ENCODE measurements around the gene CREB3L4.
A peak's percentile ranks its signal among the peaks of the same experiment; 100 is the strongest.

CREB3L4 gene, protein sequence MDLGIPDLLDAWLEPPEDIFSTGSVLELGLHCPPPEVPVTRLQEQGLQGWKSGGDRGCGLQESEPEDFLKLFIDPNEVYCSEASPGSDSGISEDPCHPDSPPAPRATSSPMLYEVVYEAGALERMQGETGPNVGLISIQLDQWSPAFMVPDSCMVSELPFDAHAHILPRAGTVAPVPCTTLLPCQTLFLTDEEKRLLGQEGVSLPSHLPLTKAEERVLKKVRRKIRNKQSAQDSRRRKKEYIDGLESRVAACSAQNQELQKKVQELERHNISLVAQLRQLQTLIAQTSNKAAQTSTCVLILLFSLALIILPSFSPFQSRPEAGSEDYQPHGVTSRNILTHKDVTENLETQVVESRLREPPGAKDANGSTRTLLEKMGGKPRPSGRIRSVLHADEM

DNA sequence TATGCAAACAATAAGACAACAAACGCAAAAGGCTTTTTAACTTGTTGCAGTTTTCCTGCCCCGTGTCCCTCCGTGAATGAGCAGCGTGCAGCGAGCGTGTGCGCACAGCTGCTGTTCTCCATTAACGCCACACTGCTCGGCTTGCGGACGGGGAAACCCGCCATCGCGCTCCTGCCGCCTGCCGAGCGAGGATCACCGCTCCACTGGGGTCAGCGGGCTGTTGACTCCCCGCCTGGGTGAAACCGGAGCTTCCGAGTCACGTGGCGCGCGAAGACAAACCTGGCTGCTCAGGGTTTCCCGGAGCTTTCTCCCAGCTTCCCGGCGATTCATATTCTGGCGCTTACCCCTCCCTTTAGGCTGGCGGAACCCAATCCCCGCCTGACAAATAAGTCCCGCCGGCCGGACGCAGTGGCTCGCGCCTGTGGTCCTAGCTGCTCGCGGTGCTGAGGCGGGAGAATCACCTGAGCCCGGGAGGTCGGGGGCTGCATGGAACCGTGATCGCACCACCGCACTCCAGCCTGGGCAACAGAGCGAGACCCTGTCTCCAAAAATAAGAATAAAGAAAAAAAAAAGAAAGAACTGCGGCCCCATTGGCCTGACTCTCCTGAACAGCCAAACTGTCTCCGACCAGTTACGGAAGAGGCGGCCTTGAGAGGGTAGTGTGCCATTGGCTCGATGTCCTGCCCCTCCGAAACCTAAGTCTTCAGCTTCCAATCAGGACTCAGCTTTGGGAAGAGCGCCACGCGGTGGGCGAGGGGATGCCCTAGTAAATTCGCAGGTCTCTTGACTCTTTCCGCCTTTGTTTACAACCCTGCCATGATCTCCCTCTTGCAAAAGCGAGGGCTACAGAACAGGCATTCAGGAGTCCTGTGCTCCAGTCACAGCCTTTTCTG is at the start of gene CREB3L4:
Gene CREB3L4 (plus strand): TSS at position 796 of the 893 bp plus-strand sequence. CDS start 624 bp downstream, outside the sequence.
- peaks cover 7% of the 10 kb centered on the region for H3K36me3 ChIP-seq (ENCODE audit: insufficient read depth, insufficient read length, low read length)
- peaks cover 4% of the 10 kb centered on the region for H3K4me1 ChIP-seq (ENCODE audit: insufficient read depth, insufficient read length)
- peak within 1 kb of the TSS; percentile 98 for H3K9ac ChIP-seq (ENCODE audit: insufficient read length, low read depth)
- no peaks in the 10 kb centered on the region for H3K27me3 ChIP-seq (ENCODE audit: insufficient read depth, insufficient read length)
- no peak for TF ChIP-seq SUZ12 (IDR thresholded peaks at IDR 0.05; ENCODE audit: extremely low read depth, insufficient read depth, insufficient read length)
- TF ChIP-seq YY1 (IDR thresholded peaks at IDR 0.05; ENCODE audit: insufficient read depth, insufficient read length) = peak; percentile 40
- DNase-seq (ENCODE audit: low read depth, low spot score) = peak; percentile 99
- peak within 1 kb of the TSS; percentile 83 for H3K4me3 ChIP-seq (ENCODE audit: insufficient read length, low read depth)
- H3K9me3 ChIP-seq (ENCODE audit: insufficient read depth, low read length) = no peaks in the 10 kb centered on the region

DNA sequence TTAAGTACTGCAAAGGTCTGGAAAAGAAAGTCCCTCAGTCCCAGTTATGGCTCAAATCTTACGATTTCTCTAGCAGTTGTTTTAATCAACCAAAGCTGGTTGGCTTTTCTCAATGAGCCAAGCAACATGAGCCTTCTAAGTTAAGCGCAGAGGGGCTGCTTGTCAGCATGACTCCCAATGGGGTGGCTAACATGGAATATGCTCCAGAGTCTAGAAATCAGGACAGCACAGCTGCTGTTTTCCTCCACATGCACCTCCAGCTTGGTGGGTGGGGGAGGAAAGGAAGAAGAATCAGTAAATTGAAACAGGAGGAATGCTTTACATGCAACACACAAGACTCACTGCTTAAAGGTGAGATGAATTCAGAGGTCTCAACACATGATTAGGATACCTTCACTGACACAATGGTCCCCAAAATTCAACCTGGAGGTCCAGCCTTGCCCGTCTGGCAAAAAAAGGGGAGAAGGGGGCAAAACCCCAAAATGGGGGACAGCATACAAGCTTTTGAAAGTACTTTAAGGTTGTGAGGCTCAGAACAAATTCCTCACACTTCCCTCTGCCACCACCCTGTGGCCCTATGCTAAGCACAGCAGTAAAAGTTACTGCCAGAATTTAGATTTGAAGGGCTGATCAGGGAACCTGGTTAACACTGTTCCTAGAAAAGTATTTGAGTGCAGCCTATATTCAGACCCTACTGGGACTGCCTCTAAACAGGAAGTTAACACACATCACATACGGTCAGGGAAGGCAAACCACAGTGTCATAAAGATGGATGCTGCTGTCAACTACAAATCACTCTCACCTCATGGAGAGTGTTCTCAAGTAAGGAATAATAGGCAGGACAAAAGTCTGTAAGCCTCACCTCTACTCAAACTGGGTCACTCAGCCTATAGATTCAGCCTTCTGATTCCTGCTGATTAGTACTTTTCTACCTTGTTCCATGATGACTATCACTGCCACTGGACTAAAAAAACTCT is 47.5 kb upstream of the CREB3L4 start:
- peak overlapping the region; percentile 12 for H3K4me3 ChIP-seq (ENCODE audit: insufficient read length, low read depth)
- peak overlapping the region; percentile 94 for H3K9ac ChIP-seq (ENCODE audit: insufficient read length, low read depth)
- no peak for DNase-seq (ENCODE audit: low read depth, low spot score)
- peaks cover 24% of the 10 kb centered on the region for H3K36me3 ChIP-seq (ENCODE audit: insufficient read depth, insufficient read length, low read length)
- peaks cover 4% of the 10 kb centered on the region for H3K4me1 ChIP-seq (ENCODE audit: insufficient read depth, insufficient read length)
- TF ChIP-seq SUZ12 (IDR thresholded peaks at IDR 0.05; ENCODE audit: extremely low read depth, insufficient read depth, insufficient read length) (no peak), ZNF274 (IDR thresholded peaks at IDR 0.05; ENCODE audit: low read depth, low read length) (no peak), YY1 (IDR thresholded peaks at IDR 0.05; ENCODE audit: insufficient read depth, insufficient read length) (no peak)
- H3K27me3 ChIP-seq (ENCODE audit: insufficient read depth, insufficient read length) = no peaks in the 10 kb centered on the region
- H3K9me3 ChIP-seq (ENCODE audit: insufficient read depth, low read length) = no peaks in the 10 kb centered on the region

DNA sequence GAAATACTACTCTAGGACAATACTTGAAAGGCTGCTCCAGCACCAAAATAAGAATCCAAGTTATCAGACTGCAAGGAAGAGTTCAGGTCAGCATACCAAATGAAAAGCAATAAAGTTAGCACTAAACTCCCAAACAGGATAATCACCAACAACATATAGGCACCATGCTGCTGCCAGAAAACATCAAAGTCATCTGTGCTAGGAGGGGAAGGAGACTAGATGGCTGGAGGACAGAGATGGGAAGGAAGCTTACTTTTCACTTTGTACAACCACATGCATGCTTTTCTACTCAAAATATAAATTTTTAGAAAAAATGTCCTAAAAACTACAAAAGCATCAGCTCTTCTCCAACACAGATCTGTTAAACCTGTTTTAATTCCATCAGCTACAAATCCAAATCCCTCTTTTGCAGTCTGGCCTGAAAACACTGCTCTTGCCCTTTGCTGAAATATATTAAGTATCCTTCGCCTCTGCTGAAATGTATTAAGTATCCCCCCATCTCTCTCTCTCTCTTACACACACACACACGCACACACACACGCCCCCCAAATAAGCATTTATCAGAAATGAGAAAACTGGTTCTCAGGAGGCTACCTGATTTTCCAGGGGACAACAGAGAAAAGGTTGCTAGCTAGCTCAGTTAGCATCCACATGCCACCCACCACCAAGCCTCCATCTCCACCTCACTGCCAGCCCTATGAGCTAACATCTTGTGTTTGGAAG is 46.5 kb upstream of the CREB3L4 start:
- Histone ChIP-seq H3K4me1 (ENCODE audit: insufficient read depth, insufficient read length) (peaks cover 4% of the 10 kb centered on the region), H3K36me3 (ENCODE audit: insufficient read depth, insufficient read length, low read length) (peaks cover 22% of the 10 kb centered on the region), H3K9me3 (ENCODE audit: insufficient read depth, low read length) (no peaks in the 10 kb centered on the region), H3K4me3 (ENCODE audit: insufficient read length, low read depth) (peak overlapping the region; percentile 81), H3K9ac (ENCODE audit: insufficient read length, low read depth) (peak overlapping the region; percentile 94), H3K27me3 (ENCODE audit: insufficient read depth, insufficient read length) (no peaks in the 10 kb centered on the region)
- no peak for DNase-seq (ENCODE audit: low read depth, low spot score)
- TF ChIP-seq SUZ12 (IDR thresholded peaks at IDR 0.05; ENCODE audit: extremely low read depth, insufficient read depth, insufficient read length) (no peak), ZNF274 (IDR thresholded peaks at IDR 0.05; ENCODE audit: low read depth, low read length) (no peak), YY1 (IDR thresholded peaks at IDR 0.05; ENCODE audit: insufficient read depth, insufficient read length) (no peak)

DNA sequence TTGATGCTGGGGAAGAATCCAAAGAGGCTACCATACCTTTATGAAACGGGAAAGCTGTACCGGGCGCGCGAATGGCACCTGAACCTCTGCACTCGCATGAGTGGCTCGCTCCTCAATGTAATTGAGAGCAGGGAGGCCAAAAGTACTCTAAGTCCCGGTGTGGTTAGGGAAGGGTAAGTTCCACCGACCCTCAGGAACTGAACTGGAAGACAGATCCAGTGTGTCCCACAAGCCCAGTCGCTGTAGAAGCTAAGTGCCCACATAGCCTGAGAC is 46.0 kb upstream of the CREB3L4 start:
- peak overlapping the region; percentile 94 for H3K9ac ChIP-seq (ENCODE audit: insufficient read length, low read depth)
- no peaks in the 10 kb centered on the region for H3K27me3 ChIP-seq (ENCODE audit: insufficient read depth, insufficient read length)
- peaks cover 4% of the 10 kb centered on the region for H3K4me1 ChIP-seq (ENCODE audit: insufficient read depth, insufficient read length)
- peaks cover 22% of the 10 kb centered on the region for H3K36me3 ChIP-seq (ENCODE audit: insufficient read depth, insufficient read length, low read length)
- TF ChIP-seq ZNF274 (IDR thresholded peaks at IDR 0.05; ENCODE audit: low read depth, low read length) = no peak
- TF ChIP-seq YY1 (IDR thresholded peaks at IDR 0.05; ENCODE audit: insufficient read depth, insufficient read length) = no peak
- no peak for TF ChIP-seq SUZ12 (IDR thresholded peaks at IDR 0.05; ENCODE audit: extremely low read depth, insufficient read depth, insufficient read length)
- peak overlapping the region; percentile 81 for H3K4me3 ChIP-seq (ENCODE audit: insufficient read length, low read depth)
- DNase-seq (ENCODE audit: low read depth, low spot score) = no peak
- H3K9me3 ChIP-seq (ENCODE audit: insufficient read depth, low read length) = no peaks in the 10 kb centered on the region

DNA sequence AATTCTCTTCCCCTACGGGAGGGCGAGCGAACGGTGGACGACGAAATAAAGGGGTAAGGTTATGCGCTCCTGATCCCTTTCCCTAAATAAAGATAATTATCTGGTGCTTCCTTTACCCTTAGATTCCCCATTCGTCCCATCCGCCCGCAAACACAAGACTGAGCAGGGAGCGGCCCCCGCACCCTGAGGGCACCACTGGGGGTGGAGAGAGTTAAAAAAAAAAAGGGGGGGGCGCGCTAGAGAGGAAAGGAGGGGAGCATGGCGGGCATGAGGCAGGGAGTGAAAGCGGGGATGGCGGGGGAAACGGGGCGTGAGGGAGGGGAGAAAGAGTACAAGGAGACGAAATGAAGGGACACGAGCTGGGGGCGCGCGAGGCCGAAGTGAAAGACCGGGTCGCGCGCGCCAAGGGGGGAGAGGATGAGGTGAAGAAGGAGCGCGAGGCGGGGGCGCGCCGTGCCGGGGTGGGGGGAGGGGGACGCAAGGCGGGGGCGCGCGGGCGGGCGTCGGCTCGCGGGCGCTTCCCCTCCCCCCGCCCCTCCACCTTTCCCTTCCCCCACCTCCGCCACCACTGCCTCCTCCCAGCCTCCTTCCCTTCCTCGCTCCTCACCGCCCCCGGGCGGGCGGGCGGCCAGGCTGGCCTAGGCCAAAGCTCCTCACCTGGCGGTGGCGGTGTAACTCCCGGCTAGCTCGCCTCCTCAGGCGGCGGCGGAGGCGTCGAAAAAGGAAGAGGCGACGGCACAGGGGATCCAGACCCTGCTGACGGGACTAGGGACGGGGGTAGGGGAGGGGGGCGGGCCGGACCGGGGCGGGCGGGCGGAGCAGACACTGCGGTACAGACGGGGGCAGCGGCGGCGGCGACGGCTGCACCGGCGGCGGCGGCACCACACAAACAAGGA is 45.4 kb upstream of the CREB3L4 start:
- Histone ChIP-seq H3K4me1 (ENCODE audit: insufficient read depth, insufficient read length) (peaks cover 4% of the 10 kb centered on the region), H3K9me3 (ENCODE audit: insufficient read depth, low read length) (no peaks in the 10 kb centered on the region), H3K27me3 (ENCODE audit: insufficient read depth, insufficient read length) (no peaks in the 10 kb centered on the region), H3K9ac (ENCODE audit: insufficient read length, low read depth) (peak overlapping the region; percentile 94), H3K36me3 (ENCODE audit: insufficient read depth, insufficient read length, low read length) (peaks cover 21% of the 10 kb centered on the region), H3K4me3 (ENCODE audit: insufficient read length, low read depth) (peak overlapping the region; percentile 81)
- TF ChIP-seq SUZ12 (IDR thresholded peaks at IDR 0.05; ENCODE audit: extremely low read depth, insufficient read depth, insufficient read length) (no peak), ZNF274 (IDR thresholded peaks at IDR 0.05; ENCODE audit: low read depth, low read length) (no peak), YY1 (IDR thresholded peaks at IDR 0.05; ENCODE audit: insufficient read depth, insufficient read length) (no peak)
- DNase-seq (ENCODE audit: low read depth, low spot score) = peak; percentile 75
